Right lobe of liver (tissue), 4 donors: ENCODE measurements around the gene TTC38.

ENCODE experiments used
- CTCF ChIP-seq, 4 donors: fragments of 200-600 bp in 3 of 4; fragments of 450-650 bp in 1 of 4; IDR thresholded peaks; one replicate each; pipeline versions ENCODE4 v1.5.1 to v1.8.0; 2016 to 2022; ENCODE audit warnings: antibody characterized with exemption in 4 of 4, mild to moderate bottlenecking in 2 of 4
- POLR2A ChIP-seq: fragments of 450-650 bp; IDR thresholded peaks from one replicate; pipeline ENCODE4 v1.6.1; 2017; ENCODE audit warnings: antibody characterized with exemption, mild to moderate bottlenecking
- donor health status: DM: no; HTN: no; CAD: no.
- donor health status: DM: no; HTN: no; CAD: no.
- donor health status: DM: no; HTN: yes; CAD: no.

- TF ChIP-seq CTCF (IDR thresholded peaks at IDR 0.05) (no peak), POLR2A (no peak)
Observed at GRCh38 chr22:46292173-46292572, 24.4 kb downstream of the TTC38 start.
